ENCODE data around the gene RLN3. TPM values are rescaled to one million over a fixed set of nuclear protein-coding genes. Genes with fewer than 3 reads are reported as not detected.
"Not testable (repeated sequence)": the region's sequence is repeated elsewhere in the genome, so short reads cannot be mapped to it uniquely, and the experiment has no call there.

RLN3 gene
- total RNA-seq, 4 donors from 2014 or later = not detected

GRCh38 chr19:14006766-14007562, 21.0 kb upstream of the RLN3 start:
- no peak for TF ChIP-seq CTCF (IDR thresholded peaks at IDR 0.05)
- peak; percentile 70 for DNase-seq (ENCODE audit: low spot score)
- ATAC-seq (ENCODE audit: low FRiP score) = peak; percentile 45

- ATAC-seq (ENCODE audit: low FRiP score) (no peak), DNase-seq (ENCODE audit: low spot score) (no peak)
- no peak for TF ChIP-seq CTCF (IDR thresholded peaks at IDR 0.05)
Observed at GRCh38 chr19:14012378-14012915, 15.5 kb upstream of the RLN3 start.

- ATAC-seq (ENCODE audit: low FRiP score) (no peak), DNase-seq (ENCODE audit: low spot score) (no peak)
- TF ChIP-seq CTCF (IDR thresholded peaks at IDR 0.05) = no peak
Observed at GRCh38 chr19:14015524-14016035, 12.4 kb upstream of the RLN3 start.

- no peak for TF ChIP-seq CTCF (IDR thresholded peaks at IDR 0.05)
- no peak for DNase-seq (ENCODE audit: low spot score)
- ATAC-seq (ENCODE audit: low FRiP score) = no peak
Observed at GRCh38 chr19:14019100-14019499, 8.8 kb upstream of the RLN3 start.

GRCh38 chr19:14019739-14020138, 8.2 kb upstream of the RLN3 start:
- not testable (repeated sequence) for ATAC-seq (ENCODE audit: low FRiP score); DNase-seq (ENCODE audit: low spot score)

GRCh38 chr19:14021474-14021873, 6.5 kb upstream of the RLN3 start:
- no peak for TF ChIP-seq CTCF (IDR thresholded peaks at IDR 0.05)
- ATAC-seq (ENCODE audit: low FRiP score) = no peak
- no peak for DNase-seq (ENCODE audit: low spot score)

GRCh38 chr19:14022469-14022868, 5.5 kb upstream of the RLN3 start:
- no peak for TF ChIP-seq CTCF (IDR thresholded peaks at IDR 0.05)
- ATAC-seq (ENCODE audit: low FRiP score) (no peak), DNase-seq (ENCODE audit: low spot score) (no peak)

Data from omental fat pad (tissue), 4 donors.